HK-2 (cell line): ENCODE results near the gene HOXB1.

Source experiments
- DNase-seq: peaks from one replicate; pipeline ENCODE4 v3.0.0-alpha.2; 2018; ENCODE audit not compliant: unreplicated experiment

Gene HOXB1

DNA sequence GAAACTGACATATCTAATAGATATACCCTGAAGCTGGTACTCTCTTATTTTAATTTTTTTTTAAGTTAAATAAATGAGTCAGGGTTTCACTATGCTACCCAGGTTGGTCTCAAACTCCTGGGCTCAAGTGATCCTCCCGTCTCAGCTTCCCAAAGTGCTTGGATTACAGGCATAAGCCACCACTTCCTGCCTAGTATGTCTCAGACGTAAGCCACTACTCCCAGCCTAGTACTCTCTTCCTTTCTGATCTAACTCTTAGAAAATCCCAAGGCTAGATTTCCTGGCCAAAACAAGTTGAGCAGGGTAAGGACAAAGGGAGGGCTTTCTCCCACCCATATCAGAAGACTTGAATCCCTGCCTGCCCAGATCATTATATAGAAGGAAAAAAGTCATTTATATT, 33.7 kb downstream of the HOXB1 start:
- DNase-seq: no peak

DNA sequence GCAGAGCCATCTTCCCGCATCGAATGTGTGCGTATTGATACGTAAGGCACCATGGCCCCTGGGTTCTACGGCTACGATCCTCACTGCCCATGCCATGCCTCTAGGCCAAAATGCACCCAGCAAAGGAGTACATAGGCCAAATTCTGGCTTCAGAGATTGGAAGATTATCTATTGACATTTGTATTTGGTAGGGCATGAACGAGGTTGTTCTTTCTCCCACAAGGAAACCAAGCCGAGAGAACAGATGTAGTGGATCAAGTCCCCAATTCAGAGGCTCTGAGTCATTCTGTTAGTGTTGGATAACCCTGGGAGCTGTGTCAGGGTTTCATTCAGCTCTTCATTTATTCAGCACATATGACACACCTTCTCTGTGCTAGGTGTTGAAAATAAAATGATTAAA, 36.5 kb downstream of the HOXB1 start:
- no peak for DNase-seq

DNA sequence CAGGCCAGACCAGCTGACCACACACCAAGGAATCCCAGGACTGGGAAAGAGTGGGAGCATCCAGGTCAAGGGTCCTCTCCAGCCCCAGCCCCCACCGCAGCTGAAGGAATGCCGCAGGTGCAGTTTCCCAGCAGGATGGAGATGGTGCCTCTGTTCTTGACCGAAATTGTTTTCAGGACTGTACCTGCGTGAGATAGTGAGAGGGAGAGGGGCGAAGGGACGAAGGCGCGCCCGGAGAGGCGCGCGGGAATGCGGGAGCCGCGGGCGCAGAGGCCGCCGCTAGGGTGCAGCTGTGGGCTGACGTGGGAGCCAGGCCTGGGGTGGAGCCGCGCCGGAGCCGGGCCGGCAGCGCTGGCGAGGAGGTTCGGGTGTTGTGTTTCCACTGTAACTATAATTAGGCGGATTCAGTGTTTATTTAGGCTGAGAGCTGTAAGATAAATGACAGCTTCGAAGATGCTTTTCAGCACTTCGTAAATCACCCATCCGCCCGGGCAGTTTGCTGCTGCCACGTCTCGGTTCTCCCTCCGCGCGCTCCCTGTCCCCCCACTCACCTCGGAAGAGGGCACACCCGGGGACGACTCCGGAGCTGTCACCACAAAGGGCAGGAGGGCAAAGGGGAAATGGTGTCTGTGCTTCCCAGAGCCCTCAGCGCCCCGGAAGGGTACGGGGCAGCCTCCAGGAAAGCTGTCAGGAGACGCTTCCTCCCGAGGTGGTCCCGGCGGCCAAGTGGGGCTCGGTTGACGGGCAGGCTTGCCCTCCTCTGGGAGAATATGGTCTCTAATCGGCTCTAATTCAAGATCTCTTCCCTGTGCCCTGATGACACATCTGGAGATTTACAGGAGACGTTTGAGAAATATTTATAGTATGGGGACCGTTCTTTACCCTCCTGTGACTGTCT, 38.2 kb downstream of the HOXB1 start:
- DNase-seq: peak; percentile 62

GRCh38 chr17:48491527-48492273, 39.1 kb downstream of the HOXB1 start:
- DNase-seq: no peak

DNA sequence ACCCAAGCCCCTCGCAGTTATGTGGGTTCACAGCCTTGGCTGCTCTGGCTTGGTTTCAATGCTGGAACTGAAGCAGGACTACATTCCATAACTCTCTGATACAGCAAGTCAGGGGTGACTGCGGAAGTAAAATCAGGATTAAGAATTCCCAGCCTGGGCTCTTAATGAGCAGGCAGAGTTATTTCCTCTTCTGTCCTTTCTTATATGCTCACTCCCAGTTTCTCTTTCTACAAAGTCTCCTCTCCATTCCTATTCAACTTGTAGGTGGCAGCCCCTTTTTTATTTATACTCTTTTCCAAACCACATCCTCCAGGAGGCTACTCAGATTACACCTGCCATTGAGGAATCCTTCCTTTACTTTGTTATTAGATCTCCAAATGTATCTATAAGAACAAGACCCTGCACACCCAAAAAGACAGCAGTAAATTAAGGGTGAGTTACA, 40.3 kb downstream of the HOXB1 start:
- DNase-seq: no peak

- DNase-seq: no peak
Measured at GRCh38 chr17:48489781-48490180, 41.0 kb downstream of the HOXB1 start.

DNA sequence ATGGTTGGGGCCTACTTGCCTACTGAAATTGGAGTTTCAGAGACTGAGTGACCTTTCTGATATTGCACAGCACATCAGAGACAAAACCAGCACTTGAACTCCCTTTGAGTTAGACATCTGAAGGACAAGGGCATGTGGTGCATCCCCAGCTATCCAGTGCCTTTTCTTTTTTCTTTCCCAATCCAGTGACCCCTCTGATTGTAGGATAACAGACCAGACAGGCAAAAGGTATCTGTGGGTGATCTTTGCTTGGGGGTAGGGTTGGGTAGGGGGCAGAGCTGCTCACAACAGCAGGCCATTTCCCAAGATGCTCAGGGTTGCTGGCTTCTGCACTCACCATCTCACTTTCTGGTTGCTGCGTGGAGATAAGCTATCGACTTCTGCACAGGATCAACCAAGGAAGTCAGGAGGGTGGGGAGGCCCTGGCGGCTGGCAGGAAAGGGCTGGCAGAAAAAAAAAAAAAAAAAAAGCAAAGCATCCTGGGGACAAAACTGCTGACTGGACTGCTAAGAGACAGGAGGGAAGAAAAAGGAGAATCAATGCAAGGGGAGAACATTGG, 42.2 kb downstream of the HOXB1 start:
- no peak for DNase-seq

GRCh38 chr17:48487221-48487620, 43.6 kb downstream of the HOXB1 start:
- no peak for DNase-seq

- DNase-seq: peak; percentile 85
Measured at GRCh38 chr17:48486557-48486956, 44.3 kb downstream of the HOXB1 start.

GRCh38 chr17:48484850-48485249, 46.0 kb downstream of the HOXB1 start:
- DNase-seq: no peak

DNA sequence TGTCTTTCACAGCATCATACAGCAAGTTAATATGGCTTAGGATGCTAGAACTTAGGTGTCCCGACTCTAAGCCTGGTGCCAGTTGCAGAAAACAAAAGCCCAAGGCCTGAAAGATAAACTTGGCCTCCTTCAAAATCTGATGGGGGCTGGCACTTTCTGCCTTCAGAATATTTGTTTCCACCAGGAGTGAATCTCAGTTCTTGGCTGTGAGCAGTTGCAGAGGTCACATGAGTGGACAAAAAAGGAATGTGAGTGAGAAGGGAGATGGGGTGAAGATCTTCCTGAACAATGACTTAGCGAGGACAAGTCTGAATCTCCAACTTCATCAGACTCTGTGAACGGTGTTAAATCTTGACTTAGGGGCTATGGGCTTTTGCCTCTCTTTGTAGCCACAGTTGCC, 46.6 kb downstream of the HOXB1 start:
- DNase-seq: no peak

- peak; percentile 92 for DNase-seq
Measured at GRCh38 chr17:48483471-48484131, 47.2 kb downstream of the HOXB1 start.

DNA sequence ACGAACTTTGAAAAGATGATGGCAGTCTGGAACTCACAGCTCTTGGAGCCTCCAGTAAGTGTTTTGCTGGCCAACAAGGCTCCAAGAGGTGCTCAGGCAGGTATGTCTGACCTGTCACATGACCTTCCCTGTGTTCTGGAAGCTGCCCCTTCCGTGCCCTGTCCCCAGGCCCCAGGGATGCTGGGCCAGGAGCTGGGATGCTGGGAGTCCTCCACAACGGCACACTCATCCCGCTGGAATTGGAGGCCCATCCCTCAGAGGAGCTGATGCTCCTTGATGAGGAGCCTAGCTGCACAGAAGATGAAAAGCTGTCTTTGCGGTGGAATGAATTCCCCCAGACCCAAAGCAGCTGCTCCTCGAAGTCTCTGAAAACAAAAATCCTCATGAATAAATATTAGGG, 47.8 kb downstream of the HOXB1 start:
- DNase-seq: peak; percentile 76

GRCh38 chr17:48482301-48482700, 48.5 kb downstream of the HOXB1 start:
- peak; percentile 47 for DNase-seq

DNA sequence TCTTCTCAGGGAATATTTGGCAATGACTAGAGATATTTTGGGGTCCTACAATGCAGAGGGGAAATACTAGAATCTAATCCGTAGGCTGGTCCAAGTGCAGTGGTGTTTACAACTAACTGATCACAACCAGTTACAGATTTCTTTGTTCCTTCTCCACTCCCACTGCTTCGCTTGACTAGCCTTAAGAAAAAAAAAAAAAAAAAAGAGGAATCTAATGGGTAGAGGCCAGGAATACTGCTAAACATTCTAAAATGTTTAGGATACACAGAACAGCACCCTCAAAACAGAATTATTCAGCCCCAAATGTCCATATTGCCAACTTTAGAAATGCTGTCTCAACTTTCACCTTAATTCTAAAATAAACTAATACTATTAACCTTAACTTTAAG, 51.8 kb downstream of the HOXB1 start:
- DNase-seq: no peak
